Measurements from ENCODE around the gene KRT15.

DNA sequence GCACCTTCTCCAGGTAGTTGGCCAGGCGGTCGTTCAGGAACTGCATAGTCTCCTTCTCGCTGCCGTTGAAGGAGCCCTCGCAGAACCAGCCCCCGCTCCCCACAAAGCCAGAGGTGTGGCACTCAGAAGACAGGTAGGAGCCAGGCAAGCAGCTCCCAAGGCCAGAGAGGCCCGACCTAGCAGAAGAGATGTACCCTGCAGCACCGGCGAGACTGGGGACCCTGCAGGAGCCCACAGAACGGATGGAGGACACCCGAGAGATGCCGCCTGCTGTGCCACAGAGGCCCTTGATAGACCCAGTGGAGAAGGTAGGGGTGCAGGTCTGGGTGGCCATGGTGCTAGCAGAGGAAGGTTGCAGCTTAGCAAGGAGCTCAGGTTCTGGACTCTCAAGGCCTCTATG, 29.2 kb downstream of the KRT15 start, which contains the start of gene KRT36:
- TF ChIP-seq, protein P1, sequence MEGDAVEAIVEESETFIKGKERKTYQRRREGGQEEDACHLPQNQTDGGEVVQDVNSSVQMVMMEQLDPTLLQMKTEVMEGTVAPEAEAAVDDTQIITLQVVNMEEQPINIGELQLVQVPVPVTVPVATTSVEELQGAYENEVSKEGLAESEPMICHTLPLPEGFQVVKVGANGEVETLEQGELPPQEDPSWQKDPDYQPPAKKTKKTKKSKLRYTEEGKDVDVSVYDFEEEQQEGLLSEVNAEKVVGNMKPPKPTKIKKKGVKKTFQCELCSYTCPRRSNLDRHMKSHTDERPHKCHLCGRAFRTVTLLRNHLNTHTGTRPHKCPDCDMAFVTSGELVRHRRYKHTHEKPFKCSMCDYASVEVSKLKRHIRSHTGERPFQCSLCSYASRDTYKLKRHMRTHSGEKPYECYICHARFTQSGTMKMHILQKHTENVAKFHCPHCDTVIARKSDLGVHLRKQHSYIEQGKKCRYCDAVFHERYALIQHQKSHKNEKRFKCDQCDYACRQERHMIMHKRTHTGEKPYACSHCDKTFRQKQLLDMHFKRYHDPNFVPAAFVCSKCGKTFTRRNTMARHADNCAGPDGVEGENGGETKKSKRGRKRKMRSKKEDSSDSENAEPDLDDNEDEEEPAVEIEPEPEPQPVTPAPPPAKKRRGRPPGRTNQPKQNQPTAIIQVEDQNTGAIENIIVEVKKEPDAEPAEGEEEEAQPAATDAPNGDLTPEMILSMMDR (IDR thresholded peaks at IDR 0.05; ENCODE audit: poor library complexity): no peak
- TF ChIP-seq EZH2phosphoT487 (IDR thresholded peaks at IDR 0.05; ENCODE audit: low read depth, severe bottlenecking, unreplicated experiment): no peak
- no peak for TF ChIP-seq EZH2 (IDR thresholded peaks at IDR 0.05; ENCODE audit: borderline replicate concordance)
